GM10266 (cell line): ENCODE measurements around the gene PTPRG.

Experiments used
- DNase-seq: peaks from one replicate; pipeline ENCODE4 v3.0.0; 2012; ENCODE audit errors: extremely low spot score
- CTCF ChIP-seq: IDR thresholded peaks from 2 replicates; pipeline ENCODE4 v1.5.1; 2012; ENCODE audit warnings: mild to moderate bottlenecking, low read depth; ENCODE audit not compliant: control insufficient read depth, insufficient read depth; ENCODE audit errors: missing control alignments

The PTPRG gene

DNA sequence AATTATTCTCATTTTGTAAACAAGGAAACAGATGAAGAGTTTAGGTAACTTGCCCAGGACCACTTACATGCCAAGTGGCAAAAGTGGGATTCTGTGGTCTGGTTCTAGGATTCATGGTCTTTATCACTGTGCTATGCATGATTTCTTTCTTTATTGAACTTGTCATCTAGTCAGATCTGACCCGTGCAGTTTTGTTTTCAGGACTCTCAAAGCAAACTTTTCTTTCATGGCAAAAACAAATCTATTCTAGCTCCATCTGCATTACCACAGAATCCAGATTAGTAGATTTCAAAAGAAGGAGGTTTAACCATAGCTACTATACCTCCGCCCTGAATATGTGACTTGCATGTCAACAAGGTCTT is 404.4 kb downstream of the PTPRG start:
- no peak for DNase-seq
- TF ChIP-seq CTCF: no peak

DNA sequence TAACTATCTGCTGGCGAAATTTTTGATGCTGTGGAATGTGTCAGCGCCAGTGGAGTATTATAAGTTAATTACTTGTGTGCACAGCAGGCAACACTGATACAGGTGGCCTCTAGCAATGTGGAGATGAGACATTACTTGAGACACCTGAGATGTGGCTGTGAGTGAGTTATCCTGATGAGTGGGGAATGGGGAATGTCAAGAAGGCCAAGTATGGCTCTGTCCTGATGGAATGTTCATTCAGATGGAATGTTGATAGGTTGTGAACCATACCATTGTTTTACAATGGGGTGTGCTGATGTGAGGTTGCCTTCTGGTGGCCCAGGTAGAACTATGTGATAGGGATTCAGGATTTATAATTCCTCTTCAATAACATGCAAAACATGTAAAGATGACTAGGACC is 404.8 kb downstream of the PTPRG start:
- TF ChIP-seq CTCF: no peak
- DNase-seq: no peak

- no peak for TF ChIP-seq CTCF
- DNase-seq: no peak
Measured at GRCh38 chr3:61967019-61967418, 405.6 kb downstream of the PTPRG start.

- TF ChIP-seq CTCF: no peak
- DNase-seq: no peak
Measured at GRCh38 chr3:61967937-61968336, 406.6 kb downstream of the PTPRG start.

DNA sequence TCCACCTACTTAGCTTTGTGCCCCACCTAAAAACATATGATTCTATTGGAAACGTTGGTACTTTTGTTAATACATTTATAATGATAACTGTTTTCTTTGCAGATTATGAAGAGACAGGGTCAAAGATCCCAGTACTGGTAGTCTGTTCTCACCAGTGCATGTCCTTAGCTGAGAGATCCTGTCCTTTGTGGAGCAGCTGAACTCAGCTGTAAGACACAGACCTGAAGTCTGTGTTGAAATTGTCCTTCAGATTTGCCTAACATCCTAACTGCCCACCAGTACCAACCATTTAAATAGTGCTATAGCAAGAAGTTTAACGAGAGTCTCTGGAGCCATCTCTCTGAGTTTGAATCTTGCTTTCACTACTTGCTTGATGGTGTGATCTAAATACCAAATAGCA is 413.3 kb downstream of the PTPRG start:
- DNase-seq: no peak
- no peak for TF ChIP-seq CTCF

DNA sequence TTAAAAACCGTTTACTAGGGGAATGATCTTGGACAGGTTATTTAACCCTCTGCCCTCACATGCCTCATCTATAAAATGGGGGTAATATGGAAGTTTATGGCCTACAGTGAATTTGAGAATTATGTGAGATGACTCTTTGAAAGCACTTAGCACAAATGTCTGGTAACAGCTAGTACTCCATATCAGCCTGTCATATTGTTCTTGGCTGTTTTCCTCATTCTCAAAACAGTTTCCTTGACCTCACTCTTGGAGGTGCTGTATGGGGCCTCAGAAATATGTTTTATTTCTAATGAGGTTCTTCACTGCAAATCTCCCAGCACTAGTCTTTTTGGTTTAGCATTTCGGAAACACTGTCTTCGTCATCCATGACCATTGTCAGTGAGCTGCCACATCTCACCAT is 413.8 kb downstream of the PTPRG start:
- no peak for DNase-seq
- no peak for TF ChIP-seq CTCF

DNA sequence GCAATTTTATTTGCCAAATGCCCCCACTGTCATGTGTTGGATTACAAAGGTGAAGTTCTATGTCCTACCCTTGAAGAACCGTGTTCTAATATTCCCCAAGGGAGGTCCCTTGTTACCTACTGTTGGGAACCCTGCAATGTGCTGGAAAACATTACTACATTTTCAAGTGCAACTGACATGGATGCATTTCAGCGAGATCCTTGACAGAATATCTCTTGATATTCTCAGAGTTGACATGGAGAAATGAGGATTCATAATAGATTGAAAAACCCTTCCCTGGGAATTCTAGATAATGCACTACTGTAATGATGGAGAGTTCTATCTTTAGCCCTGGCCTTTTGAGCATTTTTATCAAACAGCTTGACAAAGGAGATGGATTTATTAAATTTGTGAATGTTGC is 414.6 kb downstream of the PTPRG start:
- DNase-seq: no peak
- TF ChIP-seq CTCF: no peak
